RWPE1 (cell line): ENCODE measurements around the gene ARHGAP24.
"Not testable (repeated sequence)": the region's sequence is repeated elsewhere in the genome, so short reads cannot be mapped to it uniquely, and the experiment has no call there.

Experiments
- CTCF ChIA-PET: fragments of 350-600 bp; sonication (Branson Sonifier 250); formaldehyde crosslinking; extraction: SDS; loops from one replicate; lab custom pipeline; 2021; lab: Yijun Ruan, JAX
- POLR2A ChIA-PET: fragments of 400-600 bp; formaldehyde crosslinking; extraction: SDS; loops from one replicate; lab custom pipeline; 2020; ENCODE audit warnings: antibody characterized with exemption; ENCODE audit not compliant: low non-redundant PET; lab: Yijun Ruan, JAX
- DNase-seq: peaks from one replicate; pipeline ENCODE4 v3.0.0; 2012; ENCODE audit warnings: low spot score
- H3K27ac ChIP-seq: fragments of 450-650 bp; 2 replicates; pipeline ENCODE4 v1.5.1; 2017
- CTCF ChIP-seq: fragments of 450-650 bp; conservative IDR thresholded peaks from 2 replicates; pipeline ENCODE4 v1.5.1; 2017; ENCODE audit warnings: low read depth, mild to moderate bottlenecking

ARHGAP24 gene

DNA sequence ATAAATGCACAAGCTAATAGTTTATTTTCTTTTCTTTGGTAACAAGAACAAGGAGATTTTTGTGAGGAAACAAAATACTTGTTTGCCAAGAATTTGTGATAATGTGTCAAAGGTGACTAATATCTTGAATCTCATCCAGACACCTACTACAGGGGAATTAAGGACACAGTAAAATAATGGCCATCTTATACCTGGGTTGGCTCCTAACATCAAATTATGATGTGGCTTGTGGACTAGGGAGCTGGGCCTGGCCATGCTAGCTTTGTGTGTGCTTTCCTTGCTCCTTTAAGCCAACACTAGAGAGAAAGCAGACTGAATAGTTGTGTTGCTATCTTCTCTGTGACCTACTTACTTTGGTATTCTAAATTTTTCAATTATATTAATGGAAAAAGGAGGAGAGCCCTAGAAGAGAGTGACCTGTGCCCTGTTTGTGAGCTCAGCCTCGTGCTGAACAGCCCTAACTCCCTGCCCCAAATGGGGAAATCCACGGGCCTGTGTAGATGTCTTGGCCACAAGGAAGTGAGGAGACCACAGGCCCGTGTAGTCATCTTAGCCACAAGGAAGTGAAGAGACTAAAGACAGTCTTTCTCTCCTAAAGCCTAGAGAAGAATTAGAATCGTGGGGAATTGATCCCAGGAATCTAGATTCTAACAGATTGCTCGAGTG lies 23.3 kb downstream of the ARHGAP24 start:
- TF ChIP-seq CTCF, result no peak
- ChIA-PET POLR2A (no interaction called here), CTCF (interaction anchor here (0.6 kb wide), 1 partner anchor 23 kb away, joined by 3 read pairs; no protein-coding TSS in a partner anchor)
- peak; percentile 45 for DNase-seq
- H3K27ac ChIP-seq, result peak overlapping the region; percentile 94

- TF ChIP-seq CTCF, result no peak
- POLR2A ChIA-PET, result no interaction called here
- DNase-seq, result no peak
- CTCF ChIA-PET, result interaction anchor here (0.5 kb wide), 1 partner anchor 412 kb away, joined by 3 read pairs; no protein-coding TSS in a partner anchor
- no peak overlapping the region for H3K27ac ChIP-seq
Measured at GRCh38 chr4:85499573-85499972, 24.6 kb downstream of the ARHGAP24 start.

DNA sequence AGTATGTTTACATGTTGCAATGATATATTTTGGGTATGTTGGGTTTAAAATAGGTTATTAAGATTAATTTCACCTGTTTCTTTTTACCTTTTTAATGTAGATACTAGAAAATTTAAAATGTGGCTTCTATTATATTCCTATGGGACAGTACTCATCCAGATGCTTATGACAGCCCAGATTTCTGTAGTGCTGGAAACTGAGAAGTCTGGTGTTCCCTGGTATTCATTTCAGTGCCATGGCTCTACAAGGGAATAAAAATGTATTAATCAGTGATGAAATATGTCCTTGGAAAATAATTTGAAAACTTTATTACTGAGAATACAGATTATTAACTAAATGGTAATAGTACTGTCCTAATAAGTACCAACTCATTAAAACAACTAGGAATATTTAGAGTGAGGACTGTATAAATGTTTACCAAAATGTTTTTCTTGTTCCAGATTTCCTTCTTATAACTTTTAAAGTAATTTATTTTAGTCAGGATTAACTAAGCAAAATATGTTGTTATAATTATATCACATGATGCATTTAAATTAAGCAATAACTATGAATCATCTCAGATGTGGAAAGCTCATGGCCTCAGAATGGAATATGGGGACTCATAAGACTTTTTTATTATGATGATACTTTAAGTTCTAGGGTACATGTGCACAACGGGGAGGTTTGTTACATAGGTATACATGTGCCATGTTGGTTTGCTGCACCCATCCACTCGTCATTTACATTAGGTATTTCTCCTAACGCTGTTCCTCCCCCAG lies 25.3 kb downstream of the ARHGAP24 start:
- ChIA-PET POLR2A (no interaction called here), CTCF (interaction anchor here (0.5 to 0.7 kb wide), 2 partner anchors 136 to 411 kb away, joined by 3 read pairs; no protein-coding TSS in a partner anchor)
- TF ChIP-seq CTCF, result no peak
- peak; percentile 21 for DNase-seq
- peak overlapping the region; percentile 61 for H3K27ac ChIP-seq

DNA sequence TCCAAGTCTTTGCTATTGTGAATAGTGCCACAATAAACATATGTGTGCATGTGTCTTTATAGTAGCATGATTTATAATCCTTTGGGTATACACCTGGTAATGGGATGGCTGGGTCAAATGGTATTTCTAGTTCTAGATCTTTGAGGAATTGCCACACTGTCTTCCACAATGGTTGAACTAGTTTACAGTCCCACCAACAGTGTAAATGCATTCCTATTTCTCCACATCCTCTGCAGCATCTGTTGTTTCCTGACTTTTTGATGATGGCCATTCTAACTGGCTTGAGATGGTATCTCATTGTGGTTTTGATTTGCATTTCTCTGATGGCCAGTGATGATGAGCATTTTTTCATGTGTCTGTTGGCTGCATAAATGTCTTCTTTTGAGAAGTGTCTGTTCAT lies 26.2 kb downstream of the ARHGAP24 start:
- POLR2A ChIA-PET, DNase-seq, CTCF ChIA-PET, H3K27ac ChIP-seq: not testable (repeated sequence)

- TF ChIP-seq CTCF, result no peak
- POLR2A ChIA-PET, result no interaction called here
- no peak overlapping the region for H3K27ac ChIP-seq
- CTCF ChIA-PET, result no interaction called here
- DNase-seq, result no peak
Measured at GRCh38 chr4:85508654-85509053, 33.7 kb downstream of the ARHGAP24 start.

- DNase-seq, result no peak
- POLR2A ChIA-PET, result no interaction called here
- H3K27ac ChIP-seq, result no peak overlapping the region
- CTCF ChIA-PET, result no interaction called here
- no peak for TF ChIP-seq CTCF
Measured at GRCh38 chr4:85509882-85510631, 35.1 kb downstream of the ARHGAP24 start.
